HL-60/S4 treated with retinoic acid at 250 ng/mL for 4 days and 3 days (cell line): Measurements from ENCODE around the gene TSPAN4.

Experiments used
- in situ Hi-C: fragments of 300-500 bp; cut with MboI; formaldehyde crosslinking; loops from 2 replicates; pipeline ENCODE4 v1.7.0; 2022; ENCODE audit warnings: low sequenced_read_pairs

The TSPAN4 gene

GRCh38 chr11:876545-876944 lies 33.9 kb downstream of the TSPAN4 start:
- in situ Hi-C loops: no loop called here

GRCh38 chr11:877565-877964 lies 34.9 kb downstream of the TSPAN4 start:
- in situ Hi-C loops: no loop called here

GRCh38 chr11:880447-880846 lies 37.8 kb downstream of the TSPAN4 start:
- in situ Hi-C loops: no loop called here

- in situ Hi-C loops: no loop called here
Observed at GRCh38 chr11:882596-882995, 39.9 kb downstream of the TSPAN4 start.

- in situ Hi-C loops: no loop called here
Observed at GRCh38 chr11:883527-883926, 40.9 kb downstream of the TSPAN4 start.

GRCh38 chr11:884578-885070 lies 42.0 kb downstream of the TSPAN4 start:
- in situ Hi-C loops: no loop called here

GRCh38 chr11:886568-886967 lies 43.9 kb downstream of the TSPAN4 start:
- in situ Hi-C loops: no loop called here

- in situ Hi-C loops: no loop called here
Observed at GRCh38 chr11:887589-887988, 44.9 kb downstream of the TSPAN4 start.

- in situ Hi-C loops: no loop called here
Observed at GRCh38 chr11:888310-889212, 45.9 kb downstream of the TSPAN4 start.

- in situ Hi-C loops: no loop called here
Observed at GRCh38 chr11:889257-889656, 46.6 kb downstream of the TSPAN4 start.

GRCh38 chr11:889687-890475 lies 47.2 kb downstream of the TSPAN4 start:
- in situ Hi-C loops: no loop called here

GRCh38 chr11:890794-891540 lies 48.3 kb downstream of the TSPAN4 start:
- in situ Hi-C loops: no loop called here

- in situ Hi-C loops: no loop called here
Observed at GRCh38 chr11:893008-893654, 50.5 kb downstream of the TSPAN4 start.

GRCh38 chr11:894575-895201 lies 52.0 kb downstream of the TSPAN4 start:
- in situ Hi-C loops: no loop called here

GRCh38 chr11:895331-896110 lies 52.9 kb downstream of the TSPAN4 start:
- in situ Hi-C loops: no loop called here

GRCh38 chr11:897253-898142 lies 54.8 kb downstream of the TSPAN4 start:
- in situ Hi-C loops: no loop called here

GRCh38 chr11:898143-898511 lies 55.5 kb downstream of the TSPAN4 start:
- in situ Hi-C loops: no loop called here

- in situ Hi-C loops: no loop called here
Observed at GRCh38 chr11:898540-899190, 56.0 kb downstream of the TSPAN4 start.
